NCI-H524 treated with DMSO at 0.1 percent for 48 hours (cell line): ENCODE results near the gene NF1.

Source experiments
- DNase-seq: peaks from one replicate; lab custom pipeline; 2025; lab: John Stamatoyannopoulos, UW

NF1 gene

DNA sequence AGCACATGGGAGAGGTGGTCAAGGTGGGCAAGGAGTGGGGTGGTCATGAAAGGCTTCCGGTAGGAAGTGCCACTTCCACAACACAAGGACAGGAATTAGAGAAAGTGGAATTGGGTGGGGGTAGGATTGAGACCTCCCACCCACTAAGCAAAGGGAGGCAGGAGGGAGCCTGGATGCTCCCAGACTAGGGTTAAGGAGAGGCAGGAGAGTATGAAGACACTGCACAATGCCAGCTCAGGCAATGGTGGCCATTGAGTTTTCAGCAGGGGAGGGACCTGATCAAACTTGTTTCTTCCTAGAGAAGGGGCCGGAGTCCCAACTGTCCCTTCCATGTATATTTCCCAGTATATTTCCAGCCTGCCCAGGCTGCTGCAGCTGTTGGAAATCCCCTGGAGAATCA, 293.6 kb downstream of the NF1 start:
- DNase-seq: no peak

- DNase-seq: no peak
Measured at GRCh38 chr17:31388770-31389656, 294.2 kb downstream of the NF1 start.

- no peak for DNase-seq
Measured at GRCh38 chr17:31389657-31390381, 295.0 kb downstream of the NF1 start.

DNA sequence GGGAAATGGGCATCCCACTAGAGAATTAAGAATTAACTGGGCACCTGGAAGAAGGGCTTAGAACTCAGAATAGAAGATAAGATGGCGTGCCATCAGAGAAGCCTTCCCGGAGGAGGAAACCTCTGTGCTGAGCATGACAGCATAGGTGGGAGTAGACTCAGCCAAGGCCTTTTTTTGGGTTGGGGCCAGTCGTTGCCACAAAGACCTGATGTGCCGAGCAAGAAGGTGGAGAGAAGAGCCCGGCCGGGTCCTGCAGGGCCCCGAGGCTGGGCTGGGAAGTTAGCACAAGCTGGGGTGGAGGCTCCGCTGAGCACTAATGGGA, 295.6 kb downstream of the NF1 start:
- DNase-seq: no peak

GRCh38 chr17:31390748-31391495, 296.1 kb downstream of the NF1 start:
- no peak for DNase-seq

GRCh38 chr17:31391496-31391949, 296.7 kb downstream of the NF1 start, which contains the start of gene RAB11FIP4:
TSS of gene RAB11FIP4 (plus strand) at chr17:31391675. CDS start at chr17:31391853, 178 bp downstream.
- no peak for DNase-seq

DNA sequence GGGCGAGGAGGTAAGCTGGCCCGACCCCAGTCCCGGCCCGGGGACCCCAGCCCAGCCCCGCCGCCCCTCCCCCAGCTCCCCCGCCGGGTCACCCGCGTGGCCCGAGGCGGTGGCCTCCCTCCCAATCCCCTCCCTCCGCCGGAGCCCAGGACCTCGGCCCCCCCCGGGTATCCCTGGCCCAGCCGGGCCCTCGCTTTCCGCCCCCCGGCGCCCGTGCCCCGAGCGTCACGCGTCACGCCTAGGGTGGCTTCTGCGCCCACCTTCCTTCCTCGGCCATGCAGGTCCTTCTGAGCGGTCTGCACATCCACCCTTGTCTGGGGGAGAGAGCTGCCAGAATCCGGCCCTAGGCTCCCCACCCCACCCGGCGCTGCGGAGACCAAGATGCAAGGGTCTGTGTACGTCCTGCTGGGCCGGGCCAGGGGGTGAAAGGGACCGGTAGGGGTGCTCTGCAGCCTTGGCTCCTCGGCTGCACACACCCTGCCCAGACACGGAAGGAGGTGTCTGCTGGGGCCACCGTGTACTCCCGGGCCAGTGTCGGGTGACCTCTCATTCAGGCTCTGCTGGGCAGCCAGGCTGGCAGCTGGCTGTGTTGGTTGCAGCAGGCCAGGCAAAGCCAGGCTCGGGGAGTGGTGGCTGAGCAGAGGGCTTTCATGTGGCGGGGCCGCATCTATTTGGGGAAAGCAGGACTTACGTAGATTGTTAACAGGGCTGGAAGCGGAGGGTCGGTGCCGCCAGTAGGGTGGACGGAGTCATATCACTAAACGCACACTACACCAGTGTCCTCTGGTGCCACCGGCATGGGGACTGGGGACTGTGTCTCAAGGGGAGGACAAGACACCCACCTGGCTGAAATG, 297.5 kb downstream of the NF1 start:
- DNase-seq: no peak

GRCh38 chr17:31392856-31393748, 298.3 kb downstream of the NF1 start:
- no peak for DNase-seq

GRCh38 chr17:31393749-31394146, 299.0 kb downstream of the NF1 start:
- DNase-seq: no peak

DNA sequence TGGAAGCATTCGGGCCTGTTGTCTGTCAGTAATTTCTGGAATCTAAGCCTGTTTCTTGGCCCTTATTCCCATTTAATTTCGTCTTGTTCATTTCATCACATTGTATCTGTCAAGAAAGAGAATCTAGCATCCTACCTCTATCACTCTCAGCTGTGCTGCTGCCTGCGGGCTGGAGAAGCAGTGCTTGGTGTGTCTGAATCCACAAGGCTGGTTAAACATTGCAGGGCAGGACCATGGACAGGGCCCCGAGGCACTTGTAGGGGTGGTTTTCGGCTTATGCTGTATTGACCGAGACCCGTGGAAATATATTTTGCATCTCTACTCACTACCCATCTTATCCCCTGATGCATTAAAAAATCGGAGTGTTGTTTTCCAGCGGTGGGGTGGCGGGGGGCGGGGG, 299.8 kb downstream of the NF1 start:
- no peak for DNase-seq

DNA sequence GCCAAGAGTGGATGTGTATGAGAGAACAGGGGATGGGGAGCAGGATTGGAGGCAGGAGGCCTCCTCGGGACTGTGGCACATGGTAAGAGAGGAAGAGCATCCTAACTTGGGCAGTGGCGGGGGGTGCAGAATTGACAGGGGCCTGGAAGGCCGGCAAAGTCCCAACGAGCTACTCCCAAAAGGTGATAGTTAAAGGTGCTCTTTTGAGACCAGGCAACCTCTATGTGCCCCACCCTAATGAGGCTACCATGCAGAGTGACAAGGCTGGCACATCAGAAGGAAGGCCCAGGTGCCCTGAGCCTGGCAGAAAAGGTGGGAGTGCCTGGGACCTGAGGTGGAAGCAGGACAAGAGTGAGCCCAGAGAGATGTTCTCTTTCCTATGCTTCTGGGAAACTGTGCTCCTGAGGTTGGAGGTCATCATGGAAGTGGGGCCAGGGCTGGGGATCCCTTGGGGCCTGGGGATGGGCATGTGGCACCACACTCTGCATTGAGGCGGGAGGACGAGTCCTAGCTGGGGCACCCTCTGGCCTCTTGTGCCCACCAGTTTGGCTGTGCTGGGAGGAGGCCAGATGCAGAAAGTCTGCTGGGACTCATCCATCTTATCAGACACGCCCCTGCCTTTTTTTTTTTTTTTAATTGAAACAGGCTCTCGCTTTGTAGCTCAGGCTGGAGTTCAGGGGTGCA, 302.6 kb downstream of the NF1 start:
- DNase-seq: no peak

- no peak for DNase-seq
Measured at GRCh38 chr17:31398381-31399311, 303.9 kb downstream of the NF1 start.

DNA sequence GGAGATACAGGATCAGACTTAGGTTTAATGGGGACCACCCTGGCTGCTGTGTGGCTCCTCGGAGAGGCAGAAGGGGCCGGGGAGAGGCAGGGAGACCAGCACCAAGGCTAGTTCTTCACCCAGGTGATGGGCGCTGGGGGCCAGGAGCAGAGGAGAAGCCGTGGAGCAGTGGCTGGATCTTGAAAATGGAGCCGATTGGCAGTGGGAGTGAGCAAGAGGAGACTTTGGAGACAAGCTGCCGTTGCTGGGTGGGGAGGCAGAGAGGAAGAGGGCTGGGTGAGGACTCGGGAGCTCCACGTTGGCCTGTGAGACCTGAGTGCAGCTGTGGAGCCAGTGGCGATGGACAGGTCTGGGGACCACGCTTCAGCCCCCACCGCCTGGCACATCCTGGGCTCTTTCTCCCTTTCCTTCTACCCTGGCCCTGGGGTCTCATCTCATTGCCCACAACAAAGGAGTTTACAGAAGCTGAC, 305.7 kb downstream of the NF1 start:
- no peak for DNase-seq

DNA sequence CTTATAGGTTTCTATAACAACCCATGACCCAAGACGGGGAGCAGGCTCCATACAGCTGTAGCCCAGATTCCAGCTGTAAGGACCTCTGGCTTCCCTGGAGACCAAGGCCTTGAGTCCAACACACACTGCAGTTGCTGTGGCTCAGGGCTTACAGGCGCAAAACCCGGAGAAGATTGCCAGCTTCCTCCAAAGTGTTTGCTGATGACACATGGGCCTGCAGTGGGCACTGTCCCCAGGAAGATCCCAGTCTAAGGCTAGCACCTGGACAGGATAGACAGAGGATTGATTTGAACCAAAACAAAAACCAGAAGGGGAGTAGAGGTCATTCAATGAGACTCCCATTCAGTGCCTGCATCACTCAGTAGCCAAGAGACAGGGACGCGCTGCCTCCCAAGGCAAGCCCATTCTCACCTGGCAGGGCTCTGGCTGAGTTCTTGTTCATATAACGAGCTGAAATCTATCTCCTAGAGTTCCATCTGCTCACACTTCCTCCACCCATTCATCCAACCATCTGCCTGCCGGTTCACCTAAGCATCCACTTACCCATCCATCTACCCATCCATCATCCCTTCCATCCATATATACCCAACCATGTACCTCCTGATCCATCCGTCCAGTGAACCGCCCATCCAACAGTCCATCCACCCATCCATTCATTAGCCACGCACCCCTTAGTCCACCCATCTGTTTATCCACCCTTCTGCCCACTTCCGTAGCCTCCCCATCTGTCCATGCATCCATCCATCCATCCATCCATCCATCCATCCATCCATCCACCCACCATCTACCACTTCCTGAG, 306.9 kb downstream of the NF1 start:
- peak; percentile 66 for DNase-seq

GRCh38 chr17:31404028-31404949, 309.5 kb downstream of the NF1 start:
- DNase-seq: no peak

DNA sequence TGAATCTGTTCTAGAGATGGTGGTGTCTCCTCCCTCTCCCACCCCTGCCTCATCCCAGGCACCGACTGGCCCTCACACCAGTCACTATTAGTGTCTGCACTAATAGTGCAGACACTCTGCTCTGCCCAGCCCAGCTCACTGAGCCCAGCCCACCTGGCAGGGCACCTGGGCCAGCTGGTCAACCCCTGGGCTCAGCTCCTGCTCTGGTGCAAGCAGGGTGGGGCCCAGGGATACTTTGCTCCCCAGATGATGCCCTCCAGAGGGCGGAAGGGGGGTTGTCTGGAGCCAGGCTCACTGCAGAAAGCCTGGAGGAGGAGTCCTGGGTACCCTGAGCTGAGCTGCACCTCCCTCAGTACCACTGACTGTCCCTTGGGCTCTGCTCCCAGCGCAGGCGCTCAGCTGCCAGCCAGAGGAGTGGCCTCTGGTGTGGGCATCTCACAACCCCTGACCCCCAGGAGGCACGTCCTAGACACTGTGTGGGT, 311.2 kb downstream of the NF1 start:
- DNase-seq: no peak

GRCh38 chr17:31408586-31408985, 313.8 kb downstream of the NF1 start:
- DNase-seq: no peak
